Measurements from ENCODE around the gene ZNF579. TPM values are rescaled to one million over a fixed set of nuclear protein-coding genes. Genes with fewer than 3 reads are reported as not detected.
"Not testable (repeated sequence)": the region's sequence is repeated elsewhere in the genome, so short reads cannot be mapped to it uniquely, and the experiment has no call there.

Gene ZNF579
- total and polyA plus RNA-seq, 2 of the 13 experiments (the other 11 are each of a cell fraction or from before 2014, with no cell fraction given) = 2.1 to 2.9 TPM

DNA sequence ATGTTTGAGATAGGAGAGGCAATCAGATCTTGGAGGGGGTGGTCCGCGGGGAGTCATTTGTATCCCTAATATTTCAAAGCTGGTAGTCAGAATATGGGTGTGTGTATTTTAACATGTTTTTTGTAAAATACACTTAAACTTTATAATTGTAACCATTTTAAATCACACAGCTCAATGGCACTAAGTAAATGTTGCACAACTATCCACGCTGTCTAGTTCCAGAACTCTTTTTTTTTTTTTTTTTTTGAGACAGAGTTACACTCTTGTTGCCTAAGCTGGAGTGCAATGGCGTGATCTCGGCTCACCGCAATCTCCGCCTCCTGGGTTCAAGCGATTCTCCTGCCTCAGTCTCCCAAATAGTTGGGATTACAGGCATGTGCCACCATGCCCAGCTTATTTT lies 3.2 kb upstream of the ZNF579 start:
- BruUV-seq (replicated peaks); H2AFZ ChIP-seq (ENCODE audit: low read length); H3K79me2 ChIP-seq (ENCODE audit: insufficient read depth, low read length); DNase-seq (ENCODE audit: low spot score); H3K9me3 ChIP-seq (ENCODE audit: low read length); H4K20me1 ChIP-seq (ENCODE audit: insufficient read depth, low read length); FAIRE-seq; CTCF ChIA-PET (ENCODE audit: low intra/inter-chr PET ratio, low total read pairs); in situ Hi-C loops (cut with HindIII; ENCODE audit: extremely low pct_ligation_motif_present, low pct_unique_long_range_greater_than_20kb); ATAC-seq; H3K9ac ChIP-seq (ENCODE audit: insufficient read depth, low read depth, low read length); H3K4me3 ChIP-seq (replicated peaks in 1 of 3; ENCODE audit: insufficient read depth in 1 of 3, low read depth in 2 of 3, low read length in 3 of 3); H3K27ac ChIP-seq (ENCODE audit: extremely low read length, insufficient read depth, low read length); H3K27me3 ChIP-seq (ENCODE audit: control insufficient read depth in 1 of 2, insufficient read depth in 2 of 2, low read length in 2 of 2); H3K4me2 ChIP-seq (ENCODE audit: low read depth, low read length); H3K36me3 ChIP-seq (replicated peaks in 1 of 2; ENCODE audit: control insufficient read depth in 1 of 2, insufficient read depth in 2 of 2, low read length in 2 of 2): not testable (repeated sequence)
- H3K4me1 ChIP-seq (ENCODE audit: insufficient read depth, low read length) = peaks cover 51% of the 10 kb centered on the region
- intact Hi-C loops (cut with micrococcal nuclease; ENCODE audit: unreplicated experiment) = loop anchor here (10.0 kb wide), 2 partner anchors 51 to 69 kb away; no protein-coding TSS in a partner anchor
- 26% methylated on average over 8 of the region's 8 CpGs for WGBS (ENCODE audit: low lambda C conversion rate)
- POLR2A ChIA-PET = interaction anchor here (1.1 to 5.3 kb wide), 3 partner anchors 16 to 34 kb away, joined by 3 to 66 read pairs (median 4); partner anchors contain the start of genes FIZ1 and ZNF524
- TF ChIP-seq CEBPB (IDR thresholded peaks at IDR 0.05; ENCODE audit: borderline replicate concordance, low read depth, low read length) = peak; percentile 60
- peak; percentile 60; the same call in 1 of the 2 replicates for TF ChIP-seq CEBPG (CRISPR knock-in tag; IDR thresholded peaks at IDR 0.05)

GRCh38 chr19:55582284-55582683 lies 1.6 kb upstream of the ZNF579 start:
- CTCF ChIA-PET (ENCODE audit: low intra/inter-chr PET ratio, low total read pairs) = interaction anchor here (1.1 kb wide), 1 partner anchor 65 kb away, joined by 3 read pairs; no protein-coding TSS in a partner anchor
- H3K79me2 ChIP-seq (ENCODE audit: insufficient read depth, low read length); H3K36me3 ChIP-seq (replicated peaks in 1 of 2; ENCODE audit: control insufficient read depth in 1 of 2, insufficient read depth in 2 of 2, low read length in 2 of 2); FAIRE-seq; ATAC-seq; H4K20me1 ChIP-seq (ENCODE audit: insufficient read depth, low read length); BruUV-seq (replicated peaks); H2AFZ ChIP-seq (ENCODE audit: low read length); DNase-seq (ENCODE audit: low spot score); in situ Hi-C loops (cut with HindIII; ENCODE audit: extremely low pct_ligation_motif_present, low pct_unique_long_range_greater_than_20kb); H3K27me3 ChIP-seq (ENCODE audit: control insufficient read depth in 1 of 2, insufficient read depth in 2 of 2, low read length in 2 of 2); H3K9me3 ChIP-seq (ENCODE audit: low read length); H3K9ac ChIP-seq (ENCODE audit: insufficient read depth, low read depth, low read length): not testable (repeated sequence)
- 14% methylated on average over 4 of the region's 4 CpGs for WGBS (ENCODE audit: low lambda C conversion rate)
- intact Hi-C loops (cut with micrococcal nuclease; ENCODE audit: unreplicated experiment) = loop anchor here (10.0 kb wide), 2 partner anchors 53 to 67 kb away; no protein-coding TSS in a partner anchor
- POLR2A ChIA-PET = interaction anchor here (0.7 to 2.6 kb wide), 5 partner anchors 17 to 121 kb away, joined by 4 to 45 read pairs (median 5); partner anchors contain the start of genes FIZ1, ISOC2, ZNF524 and ZNF628
- peak overlapping the region; percentile 79 for H3K27ac ChIP-seq (ENCODE audit: extremely low read length, insufficient read depth, low read length)
- H3K4me2 ChIP-seq (ENCODE audit: low read depth, low read length) = peak overlapping the region; percentile 93
- H3K4me3 ChIP-seq (replicated peaks in 1 of 3; ENCODE audit: insufficient read depth in 1 of 3, low read depth in 2 of 3, low read length in 3 of 3) = peak overlapping the region in 1 of 3 experiments; percentile 29; a peak in 1 of 6 replicates
- peaks cover 51% of the 10 kb centered on the region for H3K4me1 ChIP-seq (ENCODE audit: insufficient read depth, low read length)
- TF ChIP-seq, protein P1, sequence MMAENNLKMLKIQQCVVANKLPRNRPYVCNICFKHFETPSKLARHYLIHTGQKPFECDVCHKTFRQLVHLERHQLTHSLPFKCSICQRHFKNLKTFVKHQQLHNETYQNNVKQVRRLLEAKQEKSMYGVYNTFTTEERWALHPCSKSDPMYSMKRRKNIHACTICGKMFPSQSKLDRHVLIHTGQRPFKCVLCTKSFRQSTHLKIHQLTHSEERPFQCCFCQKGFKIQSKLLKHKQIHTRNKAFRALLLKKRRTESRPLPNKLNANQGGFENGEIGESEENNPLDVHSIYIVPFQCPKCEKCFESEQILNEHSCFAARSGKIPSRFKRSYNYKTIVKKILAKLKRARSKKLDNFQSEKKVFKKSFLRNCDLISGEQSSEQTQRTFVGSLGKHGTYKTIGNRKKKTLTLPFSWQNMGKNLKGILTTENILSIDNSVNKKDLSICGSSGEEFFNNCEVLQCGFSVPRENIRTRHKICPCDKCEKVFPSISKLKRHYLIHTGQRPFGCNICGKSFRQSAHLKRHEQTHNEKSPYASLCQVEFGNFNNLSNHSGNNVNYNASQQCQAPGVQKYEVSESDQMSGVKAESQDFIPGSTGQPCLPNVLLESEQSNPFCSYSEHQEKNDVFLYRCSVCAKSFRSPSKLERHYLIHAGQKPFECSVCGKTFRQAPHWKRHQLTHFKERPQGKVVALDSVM (CRISPR knock-in tag; IDR thresholded peaks at IDR 0.05) = peak; percentile 93
